OCI-M2 (cell line): ENCODE results near the gene KSR1.
"Not testable (repeated sequence)": the region's sequence is repeated elsewhere in the genome, so short reads cannot be mapped to it uniquely, and the experiment has no call there.

Experiments
- DNase-seq: peaks from one replicate; lab custom pipeline; 2025; ENCODE audit not compliant: unreplicated experiment; lab: John Stamatoyannopoulos, UW

Gene KSR1

GRCh38 chr17:27455914-27456680, at the start of gene KSR1:
Gene KSR1 (plus strand): TSS chr17:27456448. CDS start chr17:27456644, 196 bp downstream.
- no peak for DNase-seq

DNA sequence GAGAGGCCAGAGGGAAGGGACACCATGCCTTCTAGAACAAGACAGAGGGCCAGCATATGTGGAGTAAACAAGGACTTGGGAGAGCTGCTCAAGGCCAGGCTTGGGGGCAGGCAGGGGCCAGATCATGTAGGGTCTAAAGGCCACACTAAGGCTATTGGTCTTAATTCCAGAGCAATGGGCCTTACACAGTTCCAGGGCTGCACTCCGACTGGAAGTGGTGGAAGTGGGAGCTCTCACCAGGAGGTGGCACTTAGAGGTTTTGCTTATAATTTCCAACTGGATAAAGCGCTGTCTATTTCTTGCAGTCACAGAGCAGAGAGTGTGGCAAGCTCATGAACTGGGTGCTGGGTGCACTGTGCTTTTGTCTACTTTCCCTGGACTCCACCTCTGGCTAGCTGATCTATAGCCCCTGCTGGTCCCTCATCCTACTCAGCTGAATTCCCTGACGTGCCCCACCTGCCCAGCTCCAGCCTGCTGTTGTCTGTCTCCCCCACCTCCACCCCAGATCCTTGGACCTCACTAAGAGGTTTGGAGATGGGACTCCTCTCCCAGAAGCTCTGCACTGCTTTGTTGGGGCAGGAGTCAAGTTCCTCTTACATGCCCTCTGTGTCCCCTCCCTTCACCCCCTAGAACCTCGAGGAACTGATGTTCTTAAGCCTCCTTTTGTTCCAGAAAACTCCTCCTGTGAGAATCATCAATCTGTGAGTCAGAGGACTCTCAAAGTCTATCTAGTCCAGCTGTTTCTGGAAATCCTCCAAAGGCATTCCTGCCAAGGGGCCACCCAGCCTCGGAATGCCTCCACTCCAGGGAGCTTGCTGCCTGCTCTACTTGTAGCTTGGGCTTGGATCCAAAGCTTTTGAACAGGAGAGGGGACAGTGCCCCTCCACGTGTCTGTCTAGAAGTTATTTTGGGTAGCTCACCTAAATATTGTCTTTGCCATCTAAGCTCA, 48.1 kb upstream of the KSR1 start:
- no peak for DNase-seq

GRCh38 chr17:27408891-27409290, 47.4 kb upstream of the KSR1 start:
- no peak for DNase-seq

GRCh38 chr17:27412158-27412557, 44.1 kb upstream of the KSR1 start:
- DNase-seq: not testable (repeated sequence)

DNA sequence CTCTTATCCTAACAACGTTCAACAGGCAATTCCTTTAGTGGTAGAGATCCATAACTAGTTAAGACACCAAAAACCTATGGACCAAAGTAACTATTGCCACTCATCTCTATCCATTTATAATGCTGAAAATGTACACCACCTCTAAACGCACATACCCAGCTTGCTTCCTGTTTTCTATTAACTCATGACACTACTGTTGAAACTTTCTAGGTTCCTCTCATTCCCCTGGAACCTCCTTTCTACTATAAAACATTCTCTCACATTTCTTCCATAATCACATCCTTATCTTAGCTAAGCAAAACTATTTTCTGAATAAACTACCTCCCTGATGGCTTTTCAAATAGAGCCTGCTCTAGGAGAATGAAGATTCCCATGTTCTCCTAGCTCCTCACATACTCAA, 42.9 kb upstream of the KSR1 start:
- no peak for DNase-seq

GRCh38 chr17:27413792-27414191, 42.5 kb upstream of the KSR1 start:
- no peak for DNase-seq

- no peak for DNase-seq
Observed at GRCh38 chr17:27414271-27414670, 42.0 kb upstream of the KSR1 start.

DNA sequence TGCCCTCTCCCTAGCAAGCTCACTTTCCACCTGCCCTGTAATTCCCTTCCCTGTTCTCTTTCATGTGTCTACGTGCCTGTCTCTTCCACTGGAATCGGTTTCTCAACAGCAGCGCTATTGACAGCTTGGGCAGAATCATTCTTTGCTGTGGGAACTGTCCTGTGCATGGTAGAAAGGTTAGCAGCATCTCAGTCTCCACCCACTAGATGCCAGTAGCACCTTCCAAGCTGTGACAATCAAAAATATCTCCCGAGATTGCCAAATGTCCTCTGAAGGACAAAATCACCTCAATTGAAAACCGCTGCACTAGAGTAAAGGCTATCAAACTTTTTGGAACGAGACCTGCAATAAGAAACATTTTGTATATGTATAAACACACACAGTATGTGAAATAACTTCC, 41.6 kb upstream of the KSR1 start:
- DNase-seq: no peak

DNA sequence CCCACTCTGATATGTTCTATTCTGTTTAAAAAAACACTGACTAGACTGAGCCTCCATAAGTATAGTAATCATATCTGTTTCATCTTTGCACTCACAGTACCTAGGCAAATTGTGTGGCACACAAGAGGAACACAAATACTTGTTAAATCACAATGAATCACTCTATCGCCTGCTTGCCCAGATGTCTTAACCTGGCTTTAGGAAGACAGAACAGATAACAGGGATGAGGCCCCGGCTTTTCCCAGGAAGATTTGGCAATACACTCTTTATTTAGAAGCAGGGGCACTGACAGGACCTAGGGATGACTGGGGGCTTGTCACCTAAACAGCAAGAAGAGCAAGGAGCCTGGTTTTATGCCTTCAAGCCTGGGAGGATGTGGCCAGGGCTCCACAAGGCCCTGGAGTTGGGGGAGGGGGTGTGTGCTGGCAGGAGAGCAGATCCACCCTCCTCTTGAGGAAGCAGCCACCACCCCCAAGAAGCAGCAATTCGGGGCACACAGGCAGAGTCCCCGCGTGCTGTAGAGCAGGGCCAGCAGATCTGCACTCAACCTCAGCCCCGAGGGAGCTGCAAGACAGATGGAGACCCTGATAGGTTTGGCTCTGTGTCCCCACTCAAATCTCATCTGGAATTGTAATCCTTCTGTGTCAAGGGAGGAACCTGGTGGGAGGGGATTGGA, 41.0 kb upstream of the KSR1 start:
- DNase-seq: no peak

DNA sequence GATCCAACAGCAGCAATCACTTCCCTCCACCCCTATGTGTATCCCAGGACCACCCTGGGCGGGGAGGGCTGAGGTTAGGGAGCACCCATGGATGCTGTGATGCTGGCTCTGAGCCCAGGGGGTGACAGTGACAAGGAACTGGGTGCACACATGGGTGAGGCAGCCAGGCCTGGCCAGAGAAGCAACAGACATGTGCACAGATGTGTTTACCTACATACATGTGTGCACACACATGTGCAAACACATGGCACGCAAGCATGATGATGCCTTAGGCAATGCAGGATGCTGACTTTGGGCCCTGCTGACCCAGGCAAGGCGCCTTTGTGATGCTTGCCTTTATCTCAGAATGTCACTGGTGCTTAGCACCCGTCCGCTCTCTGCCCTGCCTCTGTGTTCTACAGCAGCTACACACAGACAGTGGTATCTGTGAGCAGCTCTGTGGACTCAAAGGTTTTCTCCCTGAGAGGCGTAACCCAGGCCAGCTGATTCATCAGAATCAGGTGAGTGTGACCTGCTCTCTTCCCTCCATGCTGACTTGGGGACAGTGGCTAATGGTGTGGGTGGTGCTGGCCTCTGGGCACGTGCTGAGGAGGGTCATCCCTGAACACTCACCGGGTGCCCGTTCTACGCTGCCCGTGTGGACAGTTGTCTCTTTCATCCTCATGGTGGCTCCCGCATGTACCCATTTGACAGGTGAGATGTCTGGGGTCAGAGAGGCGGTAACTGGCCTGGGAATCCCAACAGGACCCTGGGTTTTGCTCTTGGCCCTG, 38.5 kb upstream of the KSR1 start:
- DNase-seq: no peak

DNA sequence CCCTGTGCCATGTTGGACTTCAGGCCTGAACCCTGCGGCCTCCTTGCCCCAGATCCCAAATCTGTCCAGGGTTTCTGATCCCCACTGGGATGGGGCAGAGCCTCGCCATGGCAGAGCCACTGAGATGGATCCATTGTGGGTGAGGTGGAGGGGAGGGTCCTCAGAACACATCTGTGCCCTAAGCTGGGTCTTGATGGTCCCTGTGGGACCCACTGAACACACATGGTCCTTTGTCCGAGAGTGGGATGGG, 38.0 kb upstream of the KSR1 start:
- DNase-seq: no peak

- no peak for DNase-seq
Observed at GRCh38 chr17:27419156-27419555, 37.1 kb upstream of the KSR1 start.

- no peak for DNase-seq
Observed at GRCh38 chr17:27420211-27420950, 35.9 kb upstream of the KSR1 start.

DNA sequence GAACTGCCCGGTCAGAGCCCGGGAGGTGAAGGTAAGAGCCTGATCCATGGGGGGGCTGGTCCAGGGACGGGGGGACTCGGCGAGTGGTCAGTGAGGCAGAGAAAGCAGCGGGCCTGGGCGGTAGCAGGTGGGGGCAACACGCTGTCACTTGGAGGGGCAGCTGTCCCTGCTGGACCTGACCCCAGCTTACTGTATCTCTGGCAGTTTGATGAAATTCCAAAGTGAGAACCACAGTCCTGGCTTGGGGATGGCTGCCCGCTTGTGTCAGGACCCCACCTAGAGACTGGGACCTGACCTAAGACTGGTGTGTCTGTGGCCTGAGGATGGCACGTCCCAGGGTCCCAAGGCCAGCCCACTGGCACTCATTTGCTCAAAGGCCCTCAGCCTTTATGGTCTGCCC, 35.1 kb upstream of the KSR1 start:
- DNase-seq: no peak

GRCh38 chr17:27421626-27422025, 34.6 kb upstream of the KSR1 start:
- not testable (repeated sequence) for DNase-seq

DNA sequence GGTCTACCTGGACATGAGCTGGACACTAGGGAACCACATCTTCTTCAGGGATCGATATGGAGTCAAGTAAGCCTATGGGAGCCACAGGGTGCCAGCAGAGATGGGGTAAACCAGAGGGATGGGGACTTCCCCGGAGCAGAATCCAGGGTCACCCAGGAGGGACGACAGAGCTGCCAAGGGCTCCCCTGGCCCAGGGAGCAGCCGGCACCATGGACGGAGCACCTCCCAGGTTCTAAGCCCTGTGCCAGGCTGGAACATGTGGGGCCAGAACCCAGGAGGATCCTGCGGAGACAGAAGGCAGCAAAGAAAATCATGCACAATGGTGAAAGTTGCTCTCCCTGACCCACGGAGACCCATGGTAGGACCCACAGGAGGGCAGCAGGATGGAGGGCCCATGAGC, 33.6 kb upstream of the KSR1 start:
- no peak for DNase-seq

DNA sequence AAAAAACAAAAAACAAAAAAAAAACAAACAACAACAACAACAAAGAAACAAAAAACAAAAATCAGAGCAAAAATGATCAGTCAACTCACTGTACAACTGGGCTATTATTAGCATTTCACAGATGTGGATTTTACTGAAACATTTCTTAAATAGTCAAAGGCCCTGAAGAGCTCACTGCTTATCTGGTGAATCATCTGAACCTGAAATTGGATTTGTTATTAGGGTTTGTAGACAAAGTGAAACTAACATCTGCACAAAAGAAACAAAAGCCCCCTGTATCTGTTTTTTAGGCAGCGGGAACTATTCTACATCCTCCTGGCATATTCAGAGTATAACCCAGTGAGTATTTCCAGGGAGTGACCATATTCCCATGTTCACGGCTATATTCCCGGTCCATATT, 32.6 kb upstream of the KSR1 start:
- no peak for DNase-seq

- no peak for DNase-seq
Observed at GRCh38 chr17:27424516-27424915, 31.7 kb upstream of the KSR1 start.

DNA sequence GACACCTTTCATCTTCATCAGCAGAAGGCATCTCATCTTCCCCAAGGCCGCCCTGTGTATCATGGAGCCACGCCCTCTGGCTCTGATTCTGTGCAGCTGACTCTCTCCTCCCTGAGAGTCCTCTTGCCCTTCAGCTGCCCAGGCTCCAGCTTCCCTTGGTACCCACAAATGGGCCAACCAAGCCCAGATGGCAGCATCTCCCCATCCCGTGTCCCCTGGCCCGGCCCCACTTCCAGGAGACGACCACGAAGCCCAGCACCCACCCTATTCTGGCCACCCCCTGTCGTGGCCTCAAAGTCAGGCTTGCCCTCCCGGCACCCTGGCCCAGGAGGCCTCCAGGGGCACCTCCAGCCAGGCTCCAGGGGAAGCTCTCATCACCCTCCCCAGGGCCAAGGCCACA, 31.3 kb upstream of the KSR1 start:
- DNase-seq: no peak

DNA sequence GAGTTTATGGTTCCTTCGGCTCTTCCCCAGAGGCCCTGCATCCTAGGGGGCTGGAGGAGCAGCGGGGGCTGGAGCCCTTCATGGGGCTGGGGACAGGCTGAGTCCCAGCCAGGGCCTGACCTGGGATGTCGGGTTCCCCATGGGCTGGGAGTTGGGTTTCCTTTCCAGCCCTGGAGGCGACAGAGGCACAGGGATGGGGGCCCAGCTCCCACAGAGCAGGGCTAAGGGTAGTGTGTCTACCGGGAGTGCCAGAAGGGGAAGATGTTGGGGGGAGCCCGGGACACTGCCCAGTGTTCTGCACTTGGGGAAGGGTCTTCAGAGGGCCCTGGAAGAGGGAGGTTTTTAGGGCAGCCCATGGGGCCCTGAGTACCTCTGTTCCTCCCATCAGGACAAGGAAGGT, 30.7 kb upstream of the KSR1 start:
- not testable (repeated sequence) for DNase-seq
